ENCODE data around the gene TMCO1.
"Not testable (repeated sequence)": the region's sequence is repeated elsewhere in the genome, so short reads cannot be mapped to it uniquely, and the experiment has no call there.

TMCO1 gene

GRCh38 chr1:165683848-165684485, 84.7 kb downstream of the TMCO1 start:
- no peak for DNase-seq

DNA sequence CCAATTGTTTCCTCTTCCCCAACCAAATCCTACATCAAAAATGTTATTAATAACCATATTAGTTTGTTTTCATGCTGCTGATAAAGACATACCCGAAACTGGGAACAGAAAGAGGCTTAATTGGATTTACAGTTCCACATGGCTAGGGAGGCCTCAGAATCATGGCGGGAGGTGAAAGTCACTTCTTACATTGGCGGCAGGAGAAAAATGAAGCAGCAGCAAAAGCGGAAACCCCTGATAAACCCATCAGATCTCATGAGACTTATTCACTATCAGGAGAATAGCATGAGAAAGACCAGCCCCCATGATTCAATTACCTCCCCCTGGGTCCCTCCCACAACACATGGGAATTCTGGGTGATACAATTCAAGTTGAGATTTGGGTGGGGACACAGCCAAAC, 87.9 kb downstream of the TMCO1 start:
- DNase-seq = not testable (repeated sequence)

- no peak for DNase-seq
These were observed 88.4 kb downstream of the TMCO1 start for GRCh38 chr1:165680303-165680702.

DNA sequence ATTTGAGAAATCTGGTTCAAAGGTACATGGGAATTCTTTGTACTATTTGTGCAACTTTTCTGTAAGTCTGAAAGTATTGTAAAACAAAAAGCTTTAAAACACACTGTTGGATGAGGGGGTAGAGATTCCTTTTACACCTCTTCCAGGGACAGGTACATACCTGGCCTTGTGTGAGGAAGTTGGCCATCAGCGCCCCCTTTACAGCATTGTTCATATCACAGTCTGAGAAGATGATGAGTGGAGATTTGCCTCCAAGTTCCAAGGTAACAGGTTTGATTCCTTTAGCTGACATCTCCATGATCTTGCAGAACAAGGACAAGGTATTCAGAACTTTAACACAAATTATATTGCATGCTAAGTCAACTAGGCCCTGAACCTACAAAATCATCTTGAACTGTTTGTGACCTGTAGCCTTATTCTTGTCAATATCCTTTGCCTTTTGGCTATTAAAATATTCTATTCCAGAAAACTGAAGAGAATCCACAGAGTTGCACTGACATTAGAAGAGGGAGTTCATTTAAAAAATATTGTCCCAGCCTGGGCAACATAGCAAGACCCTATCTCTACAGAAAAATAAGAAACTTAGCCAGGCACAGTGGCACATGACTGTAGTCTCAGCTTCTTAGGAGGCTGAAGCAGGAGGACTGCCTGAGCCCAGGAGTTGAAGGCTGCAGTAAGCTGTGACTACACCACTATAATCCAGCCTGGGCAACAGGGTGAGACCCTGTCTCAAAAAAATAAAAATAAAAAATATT, 89.2 kb downstream of the TMCO1 start:
- DNase-seq = no peak

- no peak for DNase-seq
These were observed 90.2 kb downstream of the TMCO1 start for GRCh38 chr1:165678509-165678908.

All from cerebellar nuclear complex (tissue), 1 donor.